ENCODE measurements around the gene ZEB2.

Gene ZEB2

GRCh38 chr2:144495227-144496091, 24.5 kb downstream of the ZEB2 start:
- no peak for DNase-seq (ENCODE audit: low spot score)

GRCh38 chr2:144493027-144493809, 26.7 kb downstream of the ZEB2 start:
- DNase-seq (ENCODE audit: low spot score) = no peak

GRCh38 chr2:144490857-144491256, 29.1 kb downstream of the ZEB2 start:
- DNase-seq (ENCODE audit: low spot score) = no peak

- no peak for DNase-seq (ENCODE audit: low spot score)
These were observed 29.9 kb downstream of the ZEB2 start for GRCh38 chr2:144490017-144490416.

- DNase-seq (ENCODE audit: low spot score) = no peak
These were observed 30.5 kb downstream of the ZEB2 start for GRCh38 chr2:144489315-144489916.

GRCh38 chr2:144484201-144484948, 35.5 kb downstream of the ZEB2 start:
- no peak for DNase-seq (ENCODE audit: low spot score)

- DNase-seq (ENCODE audit: low spot score) = no peak
These were observed 38.3 kb downstream of the ZEB2 start for GRCh38 chr2:144481666-144482065.

GRCh38 chr2:144481109-144481508, 38.8 kb downstream of the ZEB2 start:
- DNase-seq (ENCODE audit: low spot score) = no peak

DNA sequence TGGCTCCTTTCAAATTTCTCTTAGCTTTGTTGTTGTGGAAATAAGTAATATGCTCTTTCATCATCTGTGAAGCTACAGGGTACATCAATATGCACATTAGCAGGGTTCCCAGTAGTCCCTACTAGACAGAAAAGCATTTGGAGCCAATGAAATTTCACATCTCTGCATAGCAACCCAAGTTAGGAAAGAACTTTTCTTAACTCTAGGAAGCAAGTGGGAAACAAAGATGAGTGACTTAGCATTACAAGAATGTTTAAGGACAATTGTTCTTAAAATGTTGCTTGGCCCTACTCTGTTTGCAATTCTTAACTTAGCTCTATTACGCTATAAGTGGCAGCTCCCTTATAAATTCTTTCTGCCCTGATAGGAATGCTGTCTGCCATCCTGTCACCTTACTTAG, 39.6 kb downstream of the ZEB2 start:
- no peak for DNase-seq (ENCODE audit: low spot score)

DNA sequence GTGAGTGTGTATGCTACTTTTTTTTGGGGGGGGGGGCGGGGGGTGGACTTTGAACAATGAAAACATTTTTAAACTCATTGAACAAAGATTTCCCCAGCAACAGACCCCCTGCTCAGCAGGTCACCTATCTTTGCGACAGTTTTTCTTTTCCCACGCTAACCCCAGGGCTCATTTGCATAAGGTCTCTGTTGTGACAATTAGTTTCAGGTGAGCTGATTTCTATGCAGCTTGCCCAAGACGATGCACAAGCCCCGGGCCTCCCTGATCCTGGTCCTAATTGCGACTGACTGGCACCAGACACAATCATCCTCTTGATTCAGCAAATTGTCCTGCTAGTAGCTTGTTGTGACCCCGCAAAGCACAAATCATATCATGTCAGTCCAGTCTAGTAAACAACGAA, 40.3 kb downstream of the ZEB2 start:
- DNase-seq (ENCODE audit: low spot score) = no peak

- DNase-seq (ENCODE audit: low spot score) = peak; percentile 40
These were observed 40.8 kb downstream of the ZEB2 start for GRCh38 chr2:144479138-144479537.

DNA sequence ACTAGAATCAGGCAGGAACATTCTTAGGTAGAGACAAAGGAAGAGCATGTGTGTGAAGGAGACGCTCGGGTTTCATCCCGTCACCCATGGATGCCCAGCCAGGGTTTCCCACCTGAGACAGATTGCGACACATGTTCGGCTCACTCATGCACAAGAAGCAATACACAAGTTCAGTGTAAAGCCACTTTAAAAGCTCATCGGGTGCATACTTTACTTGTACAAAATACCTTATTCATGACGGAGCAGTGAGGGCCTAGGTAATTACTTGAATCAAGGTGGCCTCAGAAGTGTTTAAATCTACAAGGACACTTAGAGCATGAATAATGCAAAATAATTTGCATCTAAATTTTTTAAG, 42.0 kb downstream of the ZEB2 start:
- peak; percentile 21 for DNase-seq (ENCODE audit: low spot score)

- DNase-seq (ENCODE audit: low spot score) = no peak
These were observed 42.5 kb downstream of the ZEB2 start for GRCh38 chr2:144477281-144477956.

DNA sequence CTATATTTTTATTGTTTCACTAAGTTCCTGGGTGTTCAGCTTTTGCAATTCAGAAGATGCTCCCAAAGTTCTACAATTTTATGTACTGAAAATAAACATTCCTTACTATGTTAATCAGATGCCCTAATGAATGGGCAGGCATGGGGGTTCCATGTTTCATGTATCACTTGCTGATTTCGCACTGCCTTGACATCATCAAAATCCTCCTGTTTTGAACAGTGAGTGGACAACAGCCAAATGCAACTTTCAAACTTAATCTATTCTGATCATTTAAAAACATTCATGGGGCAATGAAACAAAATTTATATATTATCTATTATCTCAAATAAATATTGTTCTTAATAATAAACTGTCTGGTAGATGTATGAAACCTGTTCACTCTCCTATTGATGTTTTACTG, 43.2 kb downstream of the ZEB2 start:
- no peak for DNase-seq (ENCODE audit: low spot score)

DNA sequence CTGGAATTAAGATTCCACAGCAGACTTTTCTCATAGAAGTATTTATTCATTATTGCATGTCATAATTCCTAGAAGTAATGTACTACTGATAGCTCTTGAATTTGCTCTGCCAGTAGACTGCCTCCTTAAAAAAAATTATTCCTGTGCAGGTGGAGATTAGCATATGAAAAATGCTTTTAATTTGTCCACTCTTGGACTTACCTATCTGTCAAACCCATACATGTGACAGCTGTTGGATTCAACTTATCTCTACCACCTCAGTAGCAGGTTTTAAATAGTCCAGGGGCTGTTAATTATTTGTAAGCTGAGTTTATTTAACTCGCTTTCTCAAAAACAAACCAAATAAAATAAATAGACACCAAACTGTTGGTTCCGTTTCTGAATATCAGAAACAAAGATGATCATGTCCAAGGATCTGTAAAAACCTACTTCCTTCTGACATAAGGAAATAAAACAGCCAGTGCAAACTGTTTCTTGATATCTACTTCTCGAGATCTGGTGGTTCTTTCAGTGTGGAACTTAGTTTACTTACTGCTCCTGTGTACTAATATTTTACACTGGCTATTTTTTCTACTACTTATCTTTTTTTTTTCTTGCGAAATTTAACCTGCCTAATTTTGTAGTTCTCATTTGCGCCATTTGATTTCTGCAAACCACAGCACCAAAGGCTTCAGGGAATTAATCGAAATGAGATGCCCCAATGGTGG, 44.2 kb downstream of the ZEB2 start:
- DNase-seq (ENCODE audit: low spot score) = no peak

DNA sequence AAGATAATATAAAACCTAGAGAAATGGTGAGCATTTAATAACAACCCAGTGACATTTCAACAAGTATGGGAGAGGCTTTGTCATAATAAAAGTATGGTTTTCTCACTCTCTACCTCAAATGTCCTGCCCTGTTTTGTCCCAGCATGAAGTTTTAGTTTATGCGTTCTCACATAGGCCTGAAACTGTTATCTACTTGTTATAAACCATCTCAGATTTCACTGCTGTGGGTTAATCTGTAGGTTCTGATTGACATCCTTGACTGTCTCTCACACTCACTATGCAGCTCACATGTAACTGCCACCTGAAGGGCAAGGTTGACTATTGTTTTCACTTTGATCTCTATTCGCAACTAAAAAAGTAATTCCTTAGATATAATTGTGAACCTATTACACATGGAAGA, 44.9 kb downstream of the ZEB2 start:
- DNase-seq (ENCODE audit: low spot score) = no peak

GRCh38 chr2:144474017-144474416, 45.9 kb downstream of the ZEB2 start:
- no peak for DNase-seq (ENCODE audit: low spot score)

DNA sequence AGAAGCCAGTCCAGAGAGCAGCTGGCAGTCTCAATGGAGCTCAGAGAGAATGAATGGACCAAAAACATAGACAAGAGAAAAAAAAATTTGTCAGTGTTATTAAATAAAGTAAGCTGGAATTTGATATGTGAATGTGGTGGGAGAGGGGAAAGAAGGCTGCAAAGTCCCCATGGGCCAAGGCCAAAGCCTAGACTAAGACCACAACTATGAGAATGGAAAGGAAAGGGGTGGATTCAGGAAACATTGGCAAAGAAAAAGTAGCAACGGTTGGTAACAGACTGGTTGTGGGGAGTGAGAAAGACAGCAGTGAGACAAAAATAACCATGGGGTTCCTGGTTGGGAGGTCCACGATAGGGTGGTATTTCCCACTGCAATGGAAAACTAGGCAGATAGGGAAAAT, 47.0 kb downstream of the ZEB2 start:
- DNase-seq (ENCODE audit: low spot score) = no peak

DNA sequence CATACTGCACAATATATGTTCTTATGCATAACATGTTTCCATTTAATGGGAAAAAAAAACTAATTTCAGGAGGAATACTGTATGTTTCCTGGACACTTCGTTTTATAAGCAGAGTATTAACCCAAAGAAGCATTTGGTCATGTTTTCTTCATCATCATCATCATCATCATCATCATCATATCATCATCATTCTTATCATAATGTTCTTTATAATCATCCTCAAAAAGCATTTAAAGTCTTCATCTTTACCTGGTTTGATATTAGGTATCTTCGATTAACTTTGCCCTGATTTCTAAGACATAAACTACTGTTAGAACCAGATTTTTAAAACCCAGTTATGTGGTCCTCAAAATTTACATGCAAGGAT, 47.9 kb downstream of the ZEB2 start:
- no peak for DNase-seq (ENCODE audit: low spot score)

- DNase-seq (ENCODE audit: low spot score) = no peak
These were observed 48.4 kb downstream of the ZEB2 start for GRCh38 chr2:144471305-144472045.

All from iPS-NIHi11 (cell line).